Progenitor cell of endocrine pancreas (in vitro differentiated cells): ENCODE measurements around the gene MROH2A. TPM values are rescaled to one million over a fixed set of nuclear protein-coding genes. Genes with fewer than 3 reads are reported as not detected.

Source experiments
- DNase-seq: peaks from one replicate; pipeline ENCODE4 v3.0.0; 2021; ENCODE audit warnings: low spot score; ENCODE audit not compliant: unreplicated experiment
- H3K27ac Mint-ChIP-seq: 2 replicates; pipeline ENCODE4 v1.8.0; 2021; ENCODE audit warnings: mild to moderate bottlenecking, moderate library complexity, mixed read lengths
- H3K27me3 Mint-ChIP-seq: 2 replicates; pipeline ENCODE4 v1.8.0; 2021; ENCODE audit warnings: mixed read lengths
- H3K36me3 Mint-ChIP-seq: 2 replicates; pipeline ENCODE4 v1.8.0; 2022; ENCODE audit warnings: mixed read lengths; ENCODE audit not compliant: insufficient read depth
- H3K4me1 Mint-ChIP-seq: 2 replicates; pipeline ENCODE4 v1.8.0; 2021; ENCODE audit warnings: low read depth, mixed read lengths
- H3K4me3 Mint-ChIP-seq: 2 replicates; pipeline ENCODE4 v1.8.0; 2021; ENCODE audit warnings: low read depth, mild to moderate bottlenecking, moderate library complexity, mixed read lengths
- H3K9me3 Mint-ChIP-seq: 2 replicates; pipeline ENCODE4 v1.8.0; 2021; ENCODE audit warnings: low read depth, mixed read lengths
- total RNA-seq: library from RNA; stranded (reverse); gene quantifications from 2 replicates; pipeline ENCODE4 v1.2.1, GENCODE V29; 2021
- TF ChIP-seq, protein P1 (sequence below): fragments of 200-600 bp; sonication (generic); IDR thresholded peaks from one replicate; pipeline ENCODE4 v1.5.0; 2021; ENCODE audit warnings: antibody characterized with exemption, mild to moderate bottlenecking; ENCODE audit not compliant: unreplicated experiment

MROH2A gene
- total RNA-seq, 1 donor from 2014 or later: not detected

DNA sequence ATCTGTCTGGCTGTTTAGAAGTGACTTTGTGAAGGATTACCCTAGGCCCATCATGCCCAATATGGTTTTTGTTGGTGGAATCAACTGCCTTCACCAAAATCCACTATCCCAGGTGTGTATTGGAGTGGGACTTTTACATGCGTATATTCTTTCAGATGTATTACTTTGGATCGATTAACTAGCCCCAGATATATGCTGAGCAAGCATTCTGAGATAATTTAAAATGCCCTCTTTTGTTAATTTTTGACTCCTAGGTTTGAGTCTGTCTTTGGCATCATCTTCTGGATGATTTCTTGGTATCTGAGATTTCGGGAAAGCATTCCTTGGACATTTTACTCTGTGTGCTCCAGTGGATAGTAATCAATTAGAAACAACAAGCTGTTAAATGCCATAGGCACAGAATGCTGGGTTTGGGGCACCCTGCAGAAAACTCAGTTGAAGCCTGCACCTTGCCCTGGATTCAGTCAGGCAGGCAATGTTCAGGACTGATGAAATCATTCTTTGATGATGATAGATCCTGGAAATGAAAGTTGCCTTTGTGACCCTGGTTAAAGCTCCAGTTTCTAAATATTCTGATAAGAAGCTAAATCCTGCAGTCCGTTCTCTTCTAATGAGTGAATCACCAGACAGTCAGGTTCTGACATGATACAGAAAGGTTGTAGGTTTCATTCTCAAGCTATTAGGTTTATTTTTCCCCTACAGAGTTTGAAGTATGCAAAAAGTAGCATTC is 16.9 kb upstream of the MROH2A start:
- Mint-ChIP-seq H3K27ac (no peak overlapping the region), H3K36me3 (no peaks in the 10 kb centered on the region), H3K4me3 (no peak overlapping the region), H3K27me3 (peaks cover 14% of the 10 kb centered on the region), H3K4me1 (peaks cover 6% of the 10 kb centered on the region), H3K9me3 (no peaks in the 10 kb centered on the region)
- DNase-seq: no peak
- TF ChIP-seq, protein P1, sequence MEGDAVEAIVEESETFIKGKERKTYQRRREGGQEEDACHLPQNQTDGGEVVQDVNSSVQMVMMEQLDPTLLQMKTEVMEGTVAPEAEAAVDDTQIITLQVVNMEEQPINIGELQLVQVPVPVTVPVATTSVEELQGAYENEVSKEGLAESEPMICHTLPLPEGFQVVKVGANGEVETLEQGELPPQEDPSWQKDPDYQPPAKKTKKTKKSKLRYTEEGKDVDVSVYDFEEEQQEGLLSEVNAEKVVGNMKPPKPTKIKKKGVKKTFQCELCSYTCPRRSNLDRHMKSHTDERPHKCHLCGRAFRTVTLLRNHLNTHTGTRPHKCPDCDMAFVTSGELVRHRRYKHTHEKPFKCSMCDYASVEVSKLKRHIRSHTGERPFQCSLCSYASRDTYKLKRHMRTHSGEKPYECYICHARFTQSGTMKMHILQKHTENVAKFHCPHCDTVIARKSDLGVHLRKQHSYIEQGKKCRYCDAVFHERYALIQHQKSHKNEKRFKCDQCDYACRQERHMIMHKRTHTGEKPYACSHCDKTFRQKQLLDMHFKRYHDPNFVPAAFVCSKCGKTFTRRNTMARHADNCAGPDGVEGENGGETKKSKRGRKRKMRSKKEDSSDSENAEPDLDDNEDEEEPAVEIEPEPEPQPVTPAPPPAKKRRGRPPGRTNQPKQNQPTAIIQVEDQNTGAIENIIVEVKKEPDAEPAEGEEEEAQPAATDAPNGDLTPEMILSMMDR: no peak

DNA sequence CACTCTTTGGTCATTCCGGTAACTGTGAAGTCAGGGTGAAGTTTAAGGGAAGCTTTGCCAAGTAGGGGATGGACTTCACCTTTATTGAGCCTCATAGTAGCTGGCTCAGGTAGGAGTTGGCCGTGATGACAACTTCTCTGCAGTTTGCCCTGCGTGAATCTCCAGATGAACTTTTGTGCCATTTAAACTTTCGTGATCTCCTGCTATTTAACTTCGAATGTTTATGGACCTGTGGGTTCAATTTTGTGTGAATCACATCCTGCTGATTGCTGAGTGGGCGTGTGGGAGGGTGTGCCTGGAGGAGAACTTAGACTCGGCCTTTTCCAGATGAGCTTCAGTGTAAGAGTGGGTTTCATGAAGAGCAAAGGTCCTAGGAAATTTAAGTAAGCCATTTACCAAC is 13.9 kb upstream of the MROH2A start:
- H3K4me3 Mint-ChIP-seq: no peak overlapping the region

DNA sequence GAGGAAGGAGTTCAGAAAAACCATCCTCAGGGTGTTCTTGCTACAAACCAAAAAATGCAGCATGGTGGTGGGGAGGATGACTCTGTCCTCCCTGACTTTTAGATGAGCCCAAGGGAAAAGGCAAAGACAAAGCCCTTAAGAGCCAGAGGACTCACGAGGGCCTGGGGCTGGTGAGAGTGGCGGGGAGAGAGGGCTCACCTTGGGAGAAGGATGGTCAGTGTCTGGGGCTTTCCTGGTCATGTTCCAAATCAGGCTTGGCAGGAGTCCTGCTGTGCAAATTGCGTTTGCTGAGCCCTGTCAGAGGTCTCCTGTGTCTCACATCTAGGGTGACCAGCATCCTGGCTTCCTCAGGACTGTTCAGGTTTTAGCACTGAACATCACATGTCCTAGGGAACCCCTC is 13.4 kb upstream of the MROH2A start:
- no peaks in the 10 kb centered on the region for H3K36me3 Mint-ChIP-seq
- TF ChIP-seq, protein P1: no peak
- peaks cover 23% of the 10 kb centered on the region for H3K27me3 Mint-ChIP-seq
- H3K27ac Mint-ChIP-seq: no peak overlapping the region
- no peak for DNase-seq
- no peak overlapping the region for H3K4me3 Mint-ChIP-seq
- H3K9me3 Mint-ChIP-seq: no peaks in the 10 kb centered on the region
- H3K4me1 Mint-ChIP-seq: peaks cover 2% of the 10 kb centered on the region

More for the DNA sequence above, 13.9 kb upstream of the MROH2A start:
- Mint-ChIP-seq H3K27me3 (peaks cover 22% of the 10 kb centered on the region), H3K36me3 (no peaks in the 10 kb centered on the region), H3K9me3 (no peaks in the 10 kb centered on the region), H3K27ac (no peak overlapping the region), H3K4me1 (peaks cover 2% of the 10 kb centered on the region)
- DNase-seq: no peak
- TF ChIP-seq, protein P1: no peak

DNA sequence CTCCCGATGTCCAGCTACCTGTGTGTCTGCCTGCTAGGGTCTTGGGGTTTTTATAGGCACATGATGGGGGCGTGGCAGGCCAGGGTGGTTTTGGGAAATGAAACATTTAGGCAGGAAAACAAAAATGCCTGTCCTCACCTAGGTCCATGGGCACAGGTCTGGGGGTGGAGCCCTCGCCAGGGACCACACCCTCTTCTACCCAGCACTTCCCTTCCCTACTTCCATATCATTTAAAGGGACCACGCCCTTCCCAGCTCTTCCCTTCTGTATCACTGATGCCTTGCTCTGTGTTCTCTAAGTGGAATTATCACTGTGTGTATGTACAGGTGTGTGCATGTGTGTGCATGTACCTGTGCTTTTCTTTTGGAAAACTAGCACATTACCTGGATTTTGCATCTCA is 11.7 kb upstream of the MROH2A start:
- H3K9me3 Mint-ChIP-seq: no peaks in the 10 kb centered on the region
- TF ChIP-seq, protein P1: no peak
- H3K27ac Mint-ChIP-seq: no peak overlapping the region
- no peaks in the 10 kb centered on the region for H3K36me3 Mint-ChIP-seq
- H3K4me1 Mint-ChIP-seq: peaks cover 2% of the 10 kb centered on the region
- no peak overlapping the region for H3K4me3 Mint-ChIP-seq
- no peak for DNase-seq
- peaks cover 23% of the 10 kb centered on the region for H3K27me3 Mint-ChIP-seq

DNA sequence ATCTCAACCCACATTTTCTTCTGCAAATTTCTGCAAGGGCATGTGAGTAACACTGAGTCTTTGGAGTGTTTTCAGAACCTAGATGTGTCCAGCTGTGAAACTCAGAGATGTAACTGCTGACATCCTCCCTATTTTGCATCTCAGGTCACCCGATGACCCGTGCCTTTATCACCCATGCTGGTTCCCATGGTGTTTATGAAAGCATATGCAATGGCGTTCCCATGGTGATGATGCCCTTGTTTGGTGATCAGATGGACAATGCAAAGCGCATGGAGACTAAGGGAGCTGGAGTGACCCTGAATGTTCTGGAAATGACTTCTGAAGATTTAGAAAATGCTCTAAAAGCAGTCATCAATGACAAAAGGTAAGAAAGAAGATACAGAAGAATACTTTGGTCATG is 10.1 kb upstream of the MROH2A start:
- no peak overlapping the region for H3K27ac Mint-ChIP-seq
- H3K9me3 Mint-ChIP-seq: no peaks in the 10 kb centered on the region
- DNase-seq: no peak
- peaks cover 23% of the 10 kb centered on the region for H3K27me3 Mint-ChIP-seq
- no peaks in the 10 kb centered on the region for H3K36me3 Mint-ChIP-seq
- no peaks in the 10 kb centered on the region for H3K4me1 Mint-ChIP-seq
- TF ChIP-seq, protein P1: no peak
- H3K4me3 Mint-ChIP-seq: no peak overlapping the region
